Ammon's horn (tissue), 1 donor: ENCODE data around the gene RIOK1.
"Not testable (repeated sequence)": the region's sequence is repeated elsewhere in the genome, so short reads cannot be mapped to it uniquely, and the experiment has no call there.

Source experiments
- DNase-seq: peaks from one replicate; pipeline ENCODE4 v3.0.0-alpha.2; 2016; ENCODE audit warnings: low spot score

Gene RIOK1

GRCh38 chr6:7389451-7390225 lies at the start of gene RIOK1, which contains the start of gene CAGE1:
Gene RIOK1 (plus strand): TSS chr6:7389808. CDS start chr6:7390003, 195 bp downstream.
Gene CAGE1 (minus strand): TSS chr6:7389742. CDS start chr6:7387173, 2,569 bp downstream.
- peak; percentile 95 for DNase-seq

DNA sequence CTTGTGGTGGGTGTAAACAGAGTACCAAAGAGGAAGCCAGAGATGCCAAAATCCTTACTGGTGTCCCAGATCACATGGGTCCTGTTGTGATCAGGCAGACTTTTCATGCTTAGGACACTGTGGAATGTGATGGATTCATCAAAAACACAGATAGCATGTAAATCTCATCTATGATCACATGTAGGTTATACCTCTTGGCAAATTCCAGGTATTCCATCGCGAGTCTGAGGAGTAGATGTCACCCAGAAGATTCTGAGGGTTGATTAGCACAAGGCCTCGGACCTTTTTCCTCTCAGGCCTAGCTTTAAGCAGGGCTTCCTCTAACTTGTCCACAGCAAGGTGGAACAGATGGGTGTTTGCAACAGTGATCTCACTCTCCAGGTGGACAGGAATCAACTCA lies 48.3 kb upstream of the RIOK1 start:
- no peak for DNase-seq

DNA sequence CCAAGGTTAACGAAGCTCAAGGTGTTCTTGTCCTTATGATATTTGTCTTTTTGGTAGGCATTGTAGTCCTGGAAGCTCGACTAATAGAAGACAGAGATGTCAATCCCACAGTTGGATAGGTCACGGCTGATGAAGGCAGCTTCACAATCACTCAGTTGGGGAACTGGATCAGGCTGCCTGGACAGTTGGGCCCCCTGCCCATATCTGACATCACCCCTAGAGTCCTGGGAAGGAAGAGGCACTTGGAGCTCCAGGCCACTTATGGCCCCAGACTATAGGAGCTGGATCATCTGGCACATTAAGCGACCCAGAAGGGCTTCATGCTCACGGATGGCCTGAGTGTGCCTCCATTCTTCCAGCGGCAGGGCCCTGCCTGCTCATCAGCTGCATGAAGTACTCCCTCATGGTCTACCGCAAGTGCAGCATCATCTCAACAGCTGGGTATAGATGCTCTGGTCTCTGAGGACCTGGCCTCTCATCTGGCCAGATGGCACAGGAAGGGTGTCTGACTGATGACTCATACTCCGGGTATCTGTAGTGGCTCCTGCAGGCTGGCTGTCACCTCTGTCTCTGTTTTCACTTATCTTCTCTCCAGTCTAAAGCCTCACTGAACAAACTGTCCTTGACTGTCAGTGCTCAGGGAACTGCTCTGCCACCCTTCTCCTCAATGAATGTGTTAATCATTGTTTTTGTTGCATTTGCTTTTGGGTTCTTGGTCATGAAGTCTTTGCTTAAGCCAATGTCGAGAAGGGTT lies 47.4 kb upstream of the RIOK1 start:
- no peak for DNase-seq

DNA sequence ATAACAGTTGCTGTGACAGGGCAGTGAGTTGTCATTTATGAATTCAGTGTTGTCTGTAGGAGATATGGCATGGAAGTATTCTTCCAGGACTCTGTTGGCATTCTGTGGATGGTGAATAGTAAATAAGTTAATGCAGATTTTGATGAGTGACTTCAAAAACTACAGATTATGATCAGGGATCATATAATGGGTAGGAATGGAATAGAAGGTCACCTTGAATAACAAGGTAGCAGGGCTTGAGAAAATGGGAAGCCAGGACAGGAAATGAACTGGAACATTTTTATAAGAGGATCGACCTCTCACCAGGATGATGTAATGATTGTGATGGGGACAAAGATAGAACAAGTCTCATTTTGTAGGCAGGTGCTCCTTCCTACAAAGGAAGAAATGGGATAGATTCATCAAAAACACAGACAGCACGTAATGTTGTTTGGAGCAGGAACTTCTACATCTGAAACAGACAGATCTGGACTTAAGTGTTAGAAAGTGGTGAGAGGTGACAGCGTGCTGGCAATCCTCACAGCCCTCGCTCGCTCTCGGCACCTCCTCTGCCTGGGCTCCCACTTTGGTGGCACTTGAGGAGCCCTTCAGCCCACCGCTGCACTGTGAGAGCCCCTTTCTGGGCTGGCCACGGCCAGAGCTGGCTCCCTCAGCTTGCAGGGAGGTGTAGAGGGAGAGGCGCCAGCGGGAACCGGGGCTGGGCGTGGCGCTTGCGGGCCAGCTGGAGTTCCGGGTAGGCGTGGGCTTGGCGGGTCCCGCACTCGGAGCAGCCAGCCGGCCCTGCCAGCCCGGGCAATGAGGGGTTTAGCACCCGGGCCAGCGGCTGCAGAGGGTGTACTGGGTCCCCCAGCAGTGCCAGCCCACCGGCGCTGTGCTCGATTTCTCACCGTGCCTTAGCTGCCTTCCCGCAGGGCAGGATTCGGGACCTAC lies 45.8 kb upstream of the RIOK1 start:
- no peak for DNase-seq

DNA sequence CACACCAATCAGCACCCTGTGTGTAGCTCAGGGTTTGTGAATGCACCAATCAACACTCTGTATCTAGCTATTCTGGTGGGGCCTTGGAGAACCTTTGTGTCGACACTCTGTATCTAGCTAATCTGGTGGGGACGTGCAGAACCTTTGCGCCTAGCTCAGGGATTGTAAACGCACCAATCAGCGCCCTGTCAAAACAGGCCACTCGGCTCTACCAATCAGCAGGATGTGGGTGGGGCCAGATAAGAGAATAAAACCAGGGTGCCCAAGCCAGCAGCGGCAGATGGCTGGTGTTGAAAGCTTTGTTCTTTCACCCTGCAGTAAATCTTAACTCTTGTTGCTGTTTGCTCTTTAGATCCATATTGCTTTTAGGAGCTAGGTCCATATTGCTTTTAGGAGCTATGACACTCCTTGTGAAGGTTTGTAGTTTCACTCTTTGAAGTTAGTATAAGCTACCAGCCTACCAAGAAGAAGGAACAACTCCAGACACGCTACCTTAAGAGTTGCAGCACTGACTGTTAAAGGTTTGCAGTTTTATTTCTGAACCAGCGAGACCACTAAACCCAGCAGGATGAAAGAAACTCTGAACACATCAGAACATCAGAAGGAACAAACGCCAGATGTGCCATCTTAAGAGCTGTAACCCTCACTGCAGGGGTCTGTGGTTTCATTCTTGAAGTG lies 44.7 kb upstream of the RIOK1 start:
- not testable (repeated sequence) for DNase-seq

DNA sequence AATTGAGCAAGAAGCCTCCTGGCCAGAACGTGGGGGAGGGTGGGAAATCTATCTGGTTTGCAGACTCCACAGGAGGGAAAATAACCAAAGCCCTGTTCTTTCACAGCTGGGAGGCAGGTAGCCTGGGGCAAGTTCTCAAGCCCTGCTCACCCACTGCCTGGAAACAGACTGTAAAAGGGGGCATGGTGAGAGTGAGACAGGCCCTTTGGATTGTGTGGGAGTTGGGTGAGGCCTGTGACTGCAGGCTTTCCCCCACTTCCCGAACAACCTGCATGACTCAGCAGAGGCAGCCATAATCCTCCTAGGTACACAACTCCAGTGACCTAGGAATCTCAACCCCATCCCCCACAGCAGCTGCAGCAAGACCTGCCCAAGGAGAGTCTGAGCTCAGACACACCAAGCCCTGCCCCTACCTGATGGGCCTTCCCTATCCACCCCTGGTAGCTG lies 42.0 kb upstream of the RIOK1 start:
- DNase-seq, result not testable (repeated sequence)

DNA sequence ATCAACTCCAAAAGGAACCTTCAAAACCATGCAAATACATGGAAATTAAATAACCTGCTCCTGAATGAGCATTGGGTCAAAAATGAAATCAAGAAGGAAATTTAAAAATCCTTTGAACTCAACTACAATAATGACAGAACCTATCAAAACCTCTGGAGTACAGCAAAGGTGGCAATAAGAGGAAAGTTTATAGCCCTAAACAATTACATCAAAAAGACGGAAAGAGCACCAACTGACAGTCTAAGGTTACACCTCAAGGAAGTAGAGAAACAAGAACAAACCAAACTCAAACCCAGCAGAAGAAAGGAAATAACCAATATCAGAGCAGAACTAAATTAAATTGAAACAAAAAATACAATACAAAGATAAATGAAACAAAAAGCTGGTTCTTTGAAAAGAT lies 39.0 kb upstream of the RIOK1 start:
- not testable (repeated sequence) for DNase-seq

- not testable (repeated sequence) for DNase-seq
Observed at GRCh38 chr6:7351916-7352315, 37.7 kb upstream of the RIOK1 start.

DNA sequence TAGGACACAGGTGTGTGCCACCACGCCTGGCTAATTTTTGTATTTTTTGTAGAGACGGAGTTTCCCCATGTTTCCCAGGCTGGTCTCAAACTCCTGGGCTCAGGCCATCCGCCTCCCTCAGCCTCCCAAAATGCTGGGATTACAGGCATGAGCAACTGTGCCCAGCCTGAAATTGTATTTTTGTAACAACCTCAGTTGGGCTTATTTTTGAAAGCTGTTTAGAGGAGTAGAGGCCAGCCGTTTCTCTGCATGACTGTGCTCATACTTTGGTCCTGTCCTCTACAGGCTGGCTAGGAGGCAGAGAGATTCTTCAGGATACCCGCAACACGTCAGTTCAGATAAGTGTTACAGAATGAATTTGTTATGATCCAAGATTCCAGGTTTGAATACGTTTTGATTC lies 22.2 kb upstream of the RIOK1 start:
- DNase-seq, result no peak

DNA sequence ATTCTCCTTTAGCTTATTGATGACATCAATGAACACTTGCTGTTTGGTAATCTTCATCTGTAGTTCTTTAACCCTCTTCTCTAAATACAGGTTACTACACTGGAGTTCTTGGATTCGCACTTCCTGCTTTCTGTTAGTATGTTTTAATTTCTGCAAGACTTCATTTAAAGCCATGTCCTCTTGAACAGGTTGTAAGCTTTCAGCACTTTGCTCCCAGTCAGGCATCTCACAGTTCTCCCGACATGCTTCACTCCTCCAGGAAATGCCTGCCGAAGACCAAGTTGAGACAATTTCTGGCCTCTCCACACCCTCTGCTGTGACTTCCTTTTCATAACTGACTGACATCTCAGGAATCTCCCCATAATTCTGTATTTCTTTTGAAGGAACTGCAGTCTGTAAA lies 15.9 kb upstream of the RIOK1 start:
- no peak for DNase-seq

- DNase-seq, result no peak
Observed at GRCh38 chr6:7377961-7378360, 11.6 kb upstream of the RIOK1 start.

- DNase-seq, result no peak
Observed at GRCh38 chr6:7378740-7379139, 10.9 kb upstream of the RIOK1 start.

DNA sequence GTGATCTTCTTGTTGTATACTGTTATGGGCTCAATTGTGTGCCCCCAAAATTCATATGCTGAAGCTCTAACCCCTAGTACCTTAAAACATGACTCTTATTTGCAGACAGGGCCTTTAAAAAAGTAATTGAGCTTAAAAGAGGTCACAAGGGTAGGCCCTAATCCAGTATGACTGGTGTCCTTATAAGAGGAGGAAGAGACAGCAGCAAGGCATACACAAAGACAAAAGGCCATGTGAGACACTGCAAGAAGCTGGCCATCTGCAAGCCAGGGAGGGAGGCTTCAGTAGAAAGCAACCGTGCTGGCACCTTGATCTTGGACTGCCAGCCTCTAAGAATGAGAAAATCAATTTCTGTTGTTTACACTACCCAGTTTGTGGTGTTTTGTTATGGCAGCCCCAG lies 8.5 kb upstream of the RIOK1 start:
- DNase-seq, result no peak

- DNase-seq, result no peak
Observed at GRCh38 chr6:7389162-7389450, 502 bp upstream of the RIOK1 start.

DNA sequence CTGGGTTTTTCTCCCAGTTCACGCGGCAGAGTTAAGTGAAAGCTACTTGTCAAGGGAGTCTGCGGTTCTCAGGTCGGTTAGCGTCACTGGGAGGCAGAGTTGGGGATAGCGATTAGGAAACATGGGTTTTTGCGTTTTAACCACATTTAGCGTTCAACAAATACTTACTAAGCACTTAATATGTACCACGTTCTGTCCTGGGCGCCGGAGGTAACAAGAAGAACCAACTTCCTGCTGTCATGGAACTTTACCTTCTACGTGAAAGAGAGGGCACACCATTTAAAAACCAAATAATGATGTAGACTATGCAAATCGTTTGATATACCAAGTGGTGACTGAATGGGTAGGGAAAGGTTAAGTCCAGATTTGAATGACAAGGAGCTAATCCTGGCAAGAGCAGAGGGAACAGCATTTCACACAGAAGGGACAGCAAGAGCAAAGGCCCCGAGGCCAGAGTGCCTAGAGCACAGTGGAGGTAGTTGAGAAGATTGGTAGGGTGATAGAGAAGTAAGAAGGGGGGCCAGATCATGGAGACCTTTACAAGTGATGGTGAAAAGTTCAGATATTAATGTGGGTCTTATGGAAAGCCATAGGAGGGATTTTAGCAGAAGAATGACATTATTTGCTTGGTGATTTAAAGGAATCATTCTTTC lies 744 bp downstream of the RIOK1 start:
- DNase-seq, result peak; percentile 64

GRCh38 chr6:7391151-7391550 lies 1.5 kb downstream of the RIOK1 start:
- DNase-seq, result no peak

DNA sequence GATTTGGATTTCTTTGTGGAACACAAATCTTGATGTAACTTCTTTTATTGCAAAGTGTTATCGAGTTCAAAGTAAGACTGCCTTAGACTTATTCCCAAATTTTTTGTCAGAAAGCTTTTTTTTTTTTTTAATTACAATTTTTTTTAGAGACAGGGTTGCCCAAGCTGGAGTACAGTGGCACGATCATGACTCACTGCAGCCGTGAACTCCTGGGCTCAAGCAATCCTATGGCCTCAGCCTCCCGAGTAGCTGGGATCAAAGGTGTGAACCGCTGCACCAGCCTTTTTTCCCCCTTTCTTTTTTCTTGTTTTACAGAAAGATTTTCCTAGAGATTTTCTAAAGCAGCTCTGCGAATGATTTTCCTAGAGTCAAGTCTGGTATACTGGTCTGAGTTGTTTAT lies 2.8 kb downstream of the RIOK1 start:
- DNase-seq, result no peak

DNA sequence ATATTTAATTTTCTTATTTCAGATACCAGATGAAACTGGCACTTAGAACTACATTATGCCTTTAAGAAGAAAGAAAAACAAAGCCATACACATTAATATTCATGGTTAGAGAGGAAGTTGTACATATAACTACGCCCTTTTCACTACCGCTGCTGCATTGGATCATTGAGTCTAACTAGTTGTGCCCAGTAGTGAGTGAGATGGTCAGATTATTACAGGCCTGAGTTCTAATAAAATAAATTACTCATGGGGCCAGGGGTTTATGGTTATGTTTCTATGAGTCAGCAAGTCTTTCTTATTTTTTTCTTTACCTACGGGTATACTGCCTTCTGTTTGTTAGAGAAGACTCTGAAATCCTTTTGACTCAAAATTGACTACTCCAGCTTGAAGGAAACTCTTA lies 11.5 kb downstream of the RIOK1 start:
- DNase-seq, result no peak

DNA sequence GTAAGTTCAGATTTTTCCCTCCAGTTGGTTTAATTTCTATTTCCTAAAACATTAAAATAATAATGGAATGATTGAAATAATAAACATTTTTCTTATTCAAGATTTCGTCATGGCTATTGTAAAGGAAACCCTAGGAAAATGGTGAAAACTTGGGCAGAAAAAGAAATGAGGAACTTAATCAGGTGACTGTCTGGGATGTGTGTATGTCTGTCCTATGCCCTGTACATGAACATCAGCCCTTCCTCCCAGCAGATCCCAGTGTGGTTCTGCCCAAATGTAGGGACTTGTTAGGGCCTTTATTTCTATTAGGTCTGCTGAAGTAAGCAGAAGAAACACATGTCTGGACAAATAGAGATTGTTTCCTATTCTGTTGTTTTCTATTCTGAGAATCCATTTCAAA lies 13.1 kb downstream of the RIOK1 start:
- DNase-seq, result peak; percentile 23

DNA sequence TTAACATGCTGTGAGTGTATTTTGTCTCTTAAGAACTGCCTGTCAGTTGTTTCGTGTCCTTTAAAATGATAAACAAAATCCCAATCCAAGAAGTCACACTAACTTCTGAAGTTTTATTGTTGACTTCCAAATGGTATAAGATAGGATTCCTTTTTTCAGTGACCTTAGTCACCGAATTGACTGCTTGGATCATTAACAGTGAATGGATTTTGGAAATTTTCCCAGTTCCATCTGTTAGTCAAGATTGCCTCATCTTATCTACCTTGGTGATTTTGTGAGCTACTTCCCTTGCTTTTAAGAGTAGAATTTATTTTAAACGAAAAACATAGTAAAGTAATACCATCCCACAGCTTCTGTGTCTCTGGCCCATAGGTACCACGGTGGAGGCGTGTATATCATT lies 14.9 kb downstream of the RIOK1 start:
- no peak for DNase-seq

DNA sequence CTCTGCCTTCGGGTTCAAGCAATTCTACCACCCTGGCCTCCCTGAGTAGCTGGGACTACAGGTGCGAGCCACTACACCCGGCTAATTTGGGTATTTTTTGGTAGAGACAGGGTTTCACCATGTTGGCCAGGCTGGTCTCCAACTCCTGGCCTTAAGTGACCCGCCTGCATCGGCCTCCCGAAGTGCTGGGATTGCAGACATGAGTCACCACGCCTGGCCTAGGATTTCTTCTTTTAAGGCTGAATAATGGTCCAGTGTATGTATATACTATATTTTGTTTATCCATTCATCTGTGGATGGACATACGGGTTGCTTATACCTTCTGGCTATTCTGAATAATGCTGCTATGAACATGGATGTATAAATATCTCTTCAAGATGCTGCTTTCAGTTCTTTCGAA lies 17.1 kb downstream of the RIOK1 start:
- no peak for DNase-seq
